ENCODE results near the gene PLCB4.

DNA sequence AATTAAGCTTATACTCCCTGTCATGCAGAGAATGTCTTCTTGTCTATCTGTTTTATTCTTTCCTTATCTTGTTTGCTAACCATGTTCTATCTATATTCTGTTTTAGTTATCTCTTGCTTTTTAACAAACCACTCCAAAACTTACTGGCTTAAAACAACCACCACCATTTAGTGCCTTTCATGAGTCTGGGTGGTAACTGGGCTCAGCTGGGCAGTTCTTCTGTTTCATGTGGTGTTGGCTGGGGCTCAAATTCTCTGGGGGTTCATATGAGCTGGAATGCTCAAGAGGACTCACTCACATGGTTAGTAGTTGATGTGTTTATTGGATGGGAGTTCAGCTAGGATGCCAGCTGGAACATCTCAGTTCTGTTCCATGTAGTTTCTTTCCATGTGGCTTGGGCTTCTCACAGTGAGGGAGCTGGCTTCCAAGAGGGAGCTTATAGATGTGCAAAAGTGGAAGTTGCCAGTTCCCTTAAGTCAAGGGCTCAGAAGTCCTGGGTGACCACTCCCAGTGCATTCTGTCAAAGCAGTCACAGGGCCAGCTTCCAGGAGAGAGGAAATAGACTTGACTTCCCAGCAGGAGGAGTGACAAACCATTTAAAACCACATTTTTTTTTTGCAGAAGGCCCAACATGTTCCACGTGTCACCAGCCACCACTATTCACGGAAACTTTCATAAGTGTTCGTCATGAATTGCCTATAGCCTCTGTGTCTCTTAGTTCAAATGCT, 70.4 kb downstream of the PLCB4 start:
- TF ChIP-seq POLR2A (IDR thresholded peaks at IDR 0.05) (no peak), EP300 (IDR thresholded peaks at IDR 0.05) (no peak), POLR2AphosphoS5 (IDR thresholded peaks at IDR 0.05) (no peak)
- TF ChIP-seq, protein P1, sequence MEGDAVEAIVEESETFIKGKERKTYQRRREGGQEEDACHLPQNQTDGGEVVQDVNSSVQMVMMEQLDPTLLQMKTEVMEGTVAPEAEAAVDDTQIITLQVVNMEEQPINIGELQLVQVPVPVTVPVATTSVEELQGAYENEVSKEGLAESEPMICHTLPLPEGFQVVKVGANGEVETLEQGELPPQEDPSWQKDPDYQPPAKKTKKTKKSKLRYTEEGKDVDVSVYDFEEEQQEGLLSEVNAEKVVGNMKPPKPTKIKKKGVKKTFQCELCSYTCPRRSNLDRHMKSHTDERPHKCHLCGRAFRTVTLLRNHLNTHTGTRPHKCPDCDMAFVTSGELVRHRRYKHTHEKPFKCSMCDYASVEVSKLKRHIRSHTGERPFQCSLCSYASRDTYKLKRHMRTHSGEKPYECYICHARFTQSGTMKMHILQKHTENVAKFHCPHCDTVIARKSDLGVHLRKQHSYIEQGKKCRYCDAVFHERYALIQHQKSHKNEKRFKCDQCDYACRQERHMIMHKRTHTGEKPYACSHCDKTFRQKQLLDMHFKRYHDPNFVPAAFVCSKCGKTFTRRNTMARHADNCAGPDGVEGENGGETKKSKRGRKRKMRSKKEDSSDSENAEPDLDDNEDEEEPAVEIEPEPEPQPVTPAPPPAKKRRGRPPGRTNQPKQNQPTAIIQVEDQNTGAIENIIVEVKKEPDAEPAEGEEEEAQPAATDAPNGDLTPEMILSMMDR (IDR thresholded peaks at IDR 0.05), result no peak
